ENCODE data around the gene PYHIN1. TPM values are rescaled to one million over a fixed set of nuclear protein-coding genes. Genes with fewer than 3 reads are reported as not detected.

Gene PYHIN1
- 0.22 TPM for polyA plus RNA-seq (ENCODE audit: insufficient read length)

DNA sequence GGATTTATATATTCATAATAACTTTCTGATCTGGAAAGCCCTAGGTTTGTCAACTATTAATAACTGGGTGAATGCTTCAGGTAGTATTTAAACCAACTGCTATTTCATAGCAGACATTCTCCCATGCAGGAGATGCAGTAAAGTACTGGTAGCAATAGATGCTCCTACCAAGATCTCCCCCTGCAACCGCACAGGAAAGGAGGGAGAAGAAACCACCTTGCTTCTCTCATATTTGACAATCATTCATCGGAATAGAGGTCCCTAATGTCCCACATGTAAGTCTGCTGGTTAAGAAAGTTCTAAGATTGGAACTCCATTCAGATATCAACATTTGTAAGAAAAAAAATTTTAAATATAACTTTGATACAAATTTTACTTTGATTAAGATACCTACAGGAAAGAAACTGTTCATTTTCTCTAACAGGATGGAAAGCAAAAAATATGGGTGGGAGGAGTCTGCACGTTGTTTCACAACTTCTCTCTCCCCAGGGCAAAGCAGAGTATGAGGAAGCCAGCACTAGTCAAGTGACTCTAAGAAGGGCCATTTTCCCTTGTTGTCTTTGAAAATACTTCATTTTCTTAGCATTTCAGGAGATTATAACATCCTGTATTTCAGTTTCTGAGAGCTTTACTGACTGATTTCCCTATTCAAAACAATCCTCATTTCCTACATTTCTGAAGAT is at the start of gene PYHIN1:
Gene PYHIN1 (plus strand): TSS at position 498 of the 683 bp plus-strand sequence. CDS start 5,359 bp downstream, outside the sequence.
- no peak for DNase-seq (ENCODE audit: low read depth)

DNA sequence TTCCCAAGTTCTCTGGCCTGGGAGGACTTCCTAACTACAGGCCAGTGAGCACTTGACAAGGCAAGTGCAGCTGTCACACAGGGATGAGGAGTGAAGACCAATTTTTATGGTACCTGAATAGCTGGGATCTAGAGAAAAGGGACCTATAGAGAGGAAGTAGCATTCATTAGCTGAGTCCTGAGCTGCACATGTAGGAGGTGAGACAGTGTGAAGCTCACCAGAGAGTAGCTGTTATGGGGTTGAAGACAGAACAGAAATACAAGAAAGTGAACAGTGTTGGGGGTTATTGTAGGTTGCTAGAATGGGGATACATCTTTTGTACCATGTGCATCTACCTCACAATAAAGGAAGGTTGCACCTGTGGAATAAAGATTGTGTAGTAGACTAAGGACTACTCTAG is 37.7 kb upstream of the PYHIN1 start:
- DNase-seq (ENCODE audit: low read depth): no peak

DNA sequence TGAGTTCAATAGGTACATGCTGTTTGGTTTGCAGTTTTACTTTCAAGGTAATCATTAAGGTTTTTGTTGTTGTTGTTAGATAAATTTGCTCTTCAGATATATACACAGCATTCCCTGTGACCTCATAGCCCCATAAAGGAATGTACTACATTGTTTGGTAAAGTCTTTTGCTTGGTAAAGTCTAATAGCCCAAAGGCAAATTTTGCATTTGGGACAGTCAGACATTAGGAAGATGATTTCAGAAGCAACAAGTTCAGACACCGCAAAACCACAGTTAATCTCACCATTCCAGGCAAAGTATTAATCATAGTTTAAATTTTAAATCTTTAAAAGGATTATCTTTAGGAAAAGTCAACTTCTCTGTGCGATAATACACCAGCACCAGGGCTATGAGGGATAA is 32.6 kb upstream of the PYHIN1 start:
- no peak for DNase-seq (ENCODE audit: low read depth)

DNA sequence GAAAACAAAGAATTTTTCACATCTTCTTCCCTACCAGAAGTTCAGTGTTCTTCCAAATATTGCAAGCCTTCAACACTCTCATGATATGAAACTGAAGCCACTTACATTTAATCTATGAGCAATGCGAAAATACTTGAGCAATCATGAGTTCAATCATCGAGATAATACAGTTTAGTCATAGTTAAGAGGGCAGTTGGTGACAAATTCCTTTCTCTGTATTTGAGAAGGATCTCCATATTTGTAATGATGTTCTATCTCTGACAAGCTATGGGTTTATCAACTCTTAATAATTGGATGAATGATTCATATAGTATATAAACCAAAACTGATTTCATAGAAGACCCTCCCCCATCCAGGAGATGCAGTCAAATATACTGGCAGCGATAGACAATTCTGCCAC is 29.7 kb upstream of the PYHIN1 start:
- no peak for DNase-seq (ENCODE audit: low read depth)

DNA sequence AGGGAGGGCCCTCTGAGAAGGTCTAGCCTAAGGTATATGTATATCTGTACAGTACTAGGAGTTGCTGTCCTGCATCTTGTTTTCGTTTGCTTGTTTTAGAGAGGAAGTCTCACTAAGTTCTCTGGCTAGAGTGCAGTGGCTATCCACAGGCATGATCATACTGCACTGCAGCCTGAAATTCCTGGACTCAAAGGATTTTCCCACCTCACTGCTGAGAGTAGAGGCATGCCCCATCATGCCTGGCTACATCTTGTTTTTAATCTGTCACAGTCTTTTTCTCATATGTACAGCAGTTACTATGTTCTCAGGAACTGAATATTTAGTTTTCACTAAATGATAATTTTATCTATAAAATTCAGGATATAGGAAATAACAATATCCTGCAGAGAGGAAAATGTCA is 15.3 kb upstream of the PYHIN1 start:
- no peak for DNase-seq (ENCODE audit: low read depth)

DNA sequence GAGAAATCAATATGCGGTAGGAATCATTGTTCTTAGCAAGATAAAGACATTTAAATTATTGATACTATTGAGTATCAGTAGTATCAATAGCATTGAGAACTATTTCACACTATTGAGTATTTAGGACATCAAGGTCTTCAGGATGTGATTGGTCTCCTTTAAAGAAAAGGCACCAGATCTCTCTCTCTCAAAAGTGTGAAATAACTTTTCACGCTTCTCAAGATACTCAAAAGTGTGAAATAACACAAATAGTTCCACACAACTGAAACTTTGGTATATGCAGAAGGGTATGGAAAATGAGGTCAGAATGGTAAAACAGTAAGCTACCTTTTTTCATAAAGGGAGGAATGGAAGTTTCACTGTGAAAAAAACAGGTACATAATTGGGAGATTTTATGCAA is 6.7 kb upstream of the PYHIN1 start:
- DNase-seq (ENCODE audit: low read depth): no peak

DNA sequence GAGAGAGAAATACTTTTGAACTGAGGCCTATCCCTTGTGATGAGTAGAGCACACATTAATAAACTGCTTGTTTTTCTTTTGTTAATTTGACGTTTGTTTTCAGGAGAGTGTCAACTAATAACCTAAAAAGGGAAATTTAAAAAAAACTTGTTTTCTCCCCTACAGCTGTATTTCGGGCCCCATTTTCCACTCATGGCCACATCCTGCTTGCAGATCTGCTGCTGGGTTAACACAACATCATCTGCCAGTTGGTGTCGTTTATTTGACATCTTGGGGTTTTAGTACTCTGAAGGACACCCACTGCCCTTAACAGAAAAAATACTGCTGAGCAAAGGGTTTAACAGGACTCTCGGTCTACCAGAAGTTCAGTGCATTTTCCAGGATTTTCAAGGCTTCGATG is 848 bp upstream of the PYHIN1 start:
- DNase-seq (ENCODE audit: low read depth): no peak

DNA sequence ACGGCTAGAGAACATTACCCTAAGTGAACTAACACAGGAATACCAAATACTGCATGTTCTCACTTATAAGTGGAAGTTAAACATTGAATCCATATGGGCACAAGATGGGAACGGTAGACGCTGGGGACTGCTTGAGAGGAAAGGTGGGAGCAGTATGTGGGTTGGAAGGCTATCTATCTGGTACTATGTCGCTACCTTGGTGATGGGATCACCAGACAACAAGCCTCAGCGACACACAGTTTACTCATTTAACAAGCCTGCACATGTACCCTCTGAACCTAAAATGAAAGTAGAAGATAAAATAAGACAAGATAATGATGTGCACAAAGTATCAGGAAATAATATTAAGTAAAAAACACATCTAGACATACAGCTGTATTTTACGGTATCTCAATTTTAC is 819 bp downstream of the PYHIN1 start:
- no peak for DNase-seq (ENCODE audit: low read depth)

DNA sequence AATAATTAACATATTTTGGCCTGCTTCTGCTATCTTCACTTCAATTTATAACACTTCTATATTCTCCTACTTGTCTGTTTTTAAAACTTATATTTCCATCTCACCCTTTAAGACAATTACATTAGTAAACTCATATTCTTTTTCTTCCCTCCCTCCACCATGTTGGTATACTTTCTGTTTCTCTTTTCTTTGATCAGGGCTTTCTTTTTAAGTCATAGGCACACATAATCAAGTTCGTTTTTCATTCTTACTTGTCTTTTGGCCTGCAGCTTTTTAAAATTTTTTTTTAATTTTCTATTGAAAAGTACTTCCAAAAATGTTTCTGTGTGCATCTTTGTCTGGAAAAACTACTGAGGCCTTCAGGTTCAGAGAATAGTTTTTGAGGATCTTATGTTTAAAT is 2.3 kb downstream of the PYHIN1 start:
- DNase-seq (ENCODE audit: low read depth): no peak

DNA sequence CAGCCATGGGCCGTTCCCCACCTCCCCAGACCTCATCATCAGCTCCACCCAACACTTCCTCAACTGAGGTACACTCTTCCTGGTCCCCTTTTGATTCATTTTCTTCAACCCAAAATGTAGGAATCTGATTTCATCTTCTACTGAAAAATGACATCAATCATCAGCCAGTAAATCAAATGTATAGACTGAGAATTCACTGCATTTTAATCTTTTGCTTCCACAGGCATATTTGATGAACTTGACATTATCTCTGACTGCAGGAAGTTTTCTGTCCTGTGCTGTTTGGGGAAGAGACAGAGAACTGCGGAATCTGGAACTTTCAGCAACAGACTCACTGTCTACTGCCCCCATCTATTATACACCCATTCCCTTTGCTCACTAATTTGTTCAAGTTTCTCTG is 7.8 kb downstream of the PYHIN1 start:
- DNase-seq (ENCODE audit: low read depth): no peak

DNA sequence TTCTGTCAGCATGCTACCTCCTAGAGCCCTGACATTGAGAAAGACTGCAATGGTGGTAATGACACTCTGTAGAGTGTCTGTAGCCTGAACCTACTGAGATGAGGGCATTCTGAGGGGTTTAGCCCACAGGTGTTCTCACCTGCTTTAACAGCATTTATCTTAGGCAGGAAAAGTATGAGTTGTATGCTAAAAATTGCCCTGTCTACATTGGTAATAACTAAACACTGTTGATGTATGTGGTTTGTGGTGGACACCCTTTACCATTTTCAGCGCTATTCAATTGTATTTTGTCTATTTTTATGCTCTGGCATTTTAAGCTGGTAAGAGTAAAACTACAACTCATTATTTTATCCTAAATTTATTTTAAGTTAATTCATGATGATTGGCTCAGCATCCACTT is 10.0 kb downstream of the PYHIN1 start:
- no peak for DNase-seq (ENCODE audit: low read depth)

DNA sequence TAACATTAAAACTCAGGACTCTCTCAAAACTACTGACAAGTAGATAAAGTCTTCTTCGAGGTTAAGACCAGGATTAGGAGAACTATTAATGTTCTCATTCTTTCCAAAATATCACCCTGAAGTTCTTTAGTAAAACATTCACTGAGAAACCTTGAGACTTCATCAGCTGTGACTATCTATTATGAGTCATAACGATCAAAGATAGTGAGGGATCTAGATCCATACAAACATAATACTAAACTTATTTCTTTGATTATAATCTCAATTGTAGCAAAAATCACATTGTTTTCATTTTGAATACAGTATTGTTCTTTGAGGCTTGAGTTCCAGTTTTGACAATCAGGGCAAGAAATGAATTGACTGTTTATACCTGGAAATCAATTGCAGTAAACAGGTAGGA is 11.1 kb downstream of the PYHIN1 start:
- DNase-seq (ENCODE audit: low read depth): no peak

DNA sequence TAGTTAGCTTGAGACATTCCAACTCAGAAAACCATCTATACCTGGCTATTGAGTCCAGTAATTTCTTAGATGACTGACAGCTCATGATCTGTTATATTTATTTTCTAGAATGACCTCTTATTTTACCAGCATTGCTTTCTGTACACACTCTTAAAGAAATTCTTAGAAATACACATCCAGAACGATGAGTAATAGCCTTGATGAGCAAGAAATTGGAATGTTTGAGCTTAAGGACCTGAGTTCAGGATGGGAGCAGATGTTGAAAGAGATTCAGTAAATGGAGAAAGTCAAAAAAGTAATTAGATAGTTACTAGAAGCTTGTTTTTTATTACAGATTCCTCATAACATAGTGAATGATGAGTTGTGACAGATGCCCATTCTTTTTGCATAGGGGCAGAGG is 11.7 kb downstream of the PYHIN1 start:
- DNase-seq (ENCODE audit: low read depth): no peak

DNA sequence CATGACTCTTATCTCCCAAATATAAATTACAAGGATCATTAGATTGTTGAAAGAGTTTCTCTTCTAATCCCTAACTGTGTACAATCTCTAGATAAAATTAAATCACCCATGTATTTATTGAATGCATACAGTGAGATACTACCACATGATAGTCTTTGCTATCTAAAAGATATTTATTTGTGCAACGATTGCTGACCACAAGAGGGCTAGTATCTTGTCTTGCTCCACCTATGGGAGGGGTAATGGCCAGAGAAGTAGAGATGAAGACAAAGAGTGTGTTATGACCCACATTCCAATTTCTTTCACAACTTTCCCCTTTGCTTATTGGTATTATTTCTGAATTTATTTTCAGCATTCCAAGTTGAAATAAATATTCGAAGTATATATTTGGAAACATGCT is 13.7 kb downstream of the PYHIN1 start:
- no peak for DNase-seq (ENCODE audit: low read depth)

DNA sequence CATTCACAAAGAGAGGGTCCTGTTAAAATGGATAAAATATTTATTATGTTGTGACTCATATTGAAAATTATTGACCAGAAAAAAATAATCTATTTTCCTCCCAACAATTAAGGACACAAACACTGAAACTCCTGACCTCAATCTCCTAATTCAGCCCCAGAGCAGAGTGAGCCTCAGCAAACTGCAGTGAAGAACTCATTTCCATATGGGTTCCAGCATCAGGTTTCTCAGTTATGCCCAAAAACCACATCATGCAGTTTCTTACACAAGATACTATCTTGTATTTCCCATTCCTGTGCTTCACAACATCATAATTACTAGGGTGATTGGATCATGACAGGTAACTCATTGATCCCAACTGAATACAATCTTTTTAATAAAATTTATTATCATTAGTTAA is 15.4 kb downstream of the PYHIN1 start:
- no peak for DNase-seq (ENCODE audit: low read depth)

DNA sequence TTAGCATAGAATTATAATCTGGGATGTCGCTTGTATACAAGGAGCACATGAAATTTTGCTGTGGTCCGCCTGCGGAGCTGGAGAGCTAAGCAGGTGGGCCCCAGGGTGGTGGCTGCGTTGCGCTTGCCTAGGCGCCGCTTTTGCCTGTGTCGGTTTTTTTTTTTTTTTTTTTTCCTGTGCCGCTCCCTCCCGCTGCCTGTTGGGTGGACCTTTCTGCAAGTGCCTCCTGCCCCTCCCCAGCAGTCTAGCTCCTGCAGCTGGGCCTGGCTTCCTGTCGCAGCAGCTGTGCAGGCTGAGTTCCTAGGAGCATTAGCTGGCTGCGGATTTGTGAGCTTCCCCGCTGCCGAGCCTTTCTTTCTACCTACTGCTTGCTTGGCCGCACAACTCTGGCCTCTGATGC is 20.6 kb downstream of the PYHIN1 start:
- DNase-seq (ENCODE audit: low read depth): no peak

DNA sequence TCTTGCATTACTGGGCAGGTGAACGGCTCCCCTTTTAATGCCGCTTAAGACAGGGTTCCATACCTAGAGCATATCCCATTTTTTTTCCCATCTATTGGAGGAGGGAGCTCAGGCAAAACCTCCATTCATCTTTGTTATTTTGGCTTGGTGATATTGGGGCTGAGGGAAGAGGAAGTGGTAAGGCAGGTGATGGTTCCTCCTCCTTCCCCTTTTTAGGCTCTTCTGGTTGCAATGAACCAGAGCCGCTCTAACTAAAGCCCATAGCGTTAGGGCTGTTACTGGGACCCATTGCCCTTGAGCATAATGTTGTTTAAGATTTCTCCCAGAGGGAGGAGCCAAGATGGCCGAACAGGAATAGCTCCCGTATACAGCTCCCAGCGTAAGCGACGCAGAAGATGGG is 21.1 kb downstream of the PYHIN1 start:
- no peak for DNase-seq (ENCODE audit: low read depth)

DNA sequence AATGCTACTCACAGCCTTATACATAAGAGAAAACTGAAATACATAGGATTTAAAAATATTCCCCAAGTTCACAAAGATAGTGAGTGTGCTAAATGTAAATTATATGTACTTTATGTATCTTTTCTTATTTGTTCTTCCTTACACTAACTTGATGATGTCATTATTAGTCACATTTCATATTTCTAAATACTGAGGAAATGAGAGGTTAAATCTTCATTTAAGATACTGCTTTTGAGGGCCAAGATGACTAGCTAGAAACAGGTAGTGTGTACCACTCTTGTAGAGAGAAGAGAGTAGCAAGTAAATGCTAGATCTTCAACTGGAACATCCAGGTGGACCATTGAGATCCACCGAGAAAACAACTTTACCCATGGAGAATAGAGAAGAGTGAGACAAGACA is 29.8 kb downstream of the PYHIN1 start:
- no peak for DNase-seq (ENCODE audit: low read depth)

DNA sequence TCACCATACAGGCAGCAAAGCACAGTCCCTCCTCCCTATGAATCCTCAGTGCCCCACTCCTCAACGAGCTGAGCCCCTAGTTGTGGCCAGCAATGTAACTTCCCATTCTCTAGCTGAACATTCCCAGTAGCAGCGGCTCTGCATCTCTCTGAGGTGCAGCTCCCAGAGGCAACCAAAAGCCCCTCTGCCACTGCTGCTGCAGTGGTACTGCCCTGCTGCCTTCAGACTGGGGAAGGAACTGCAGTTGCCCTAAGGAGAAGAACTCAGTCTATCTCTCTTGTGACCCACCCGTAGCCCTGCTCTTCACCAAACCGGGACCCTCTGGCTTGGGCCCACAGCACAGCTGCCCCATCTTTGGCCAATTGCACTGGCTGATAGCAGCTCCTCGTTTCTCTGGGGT is 31.6 kb downstream of the PYHIN1 start:
- DNase-seq (ENCODE audit: low read depth): no peak

DNA sequence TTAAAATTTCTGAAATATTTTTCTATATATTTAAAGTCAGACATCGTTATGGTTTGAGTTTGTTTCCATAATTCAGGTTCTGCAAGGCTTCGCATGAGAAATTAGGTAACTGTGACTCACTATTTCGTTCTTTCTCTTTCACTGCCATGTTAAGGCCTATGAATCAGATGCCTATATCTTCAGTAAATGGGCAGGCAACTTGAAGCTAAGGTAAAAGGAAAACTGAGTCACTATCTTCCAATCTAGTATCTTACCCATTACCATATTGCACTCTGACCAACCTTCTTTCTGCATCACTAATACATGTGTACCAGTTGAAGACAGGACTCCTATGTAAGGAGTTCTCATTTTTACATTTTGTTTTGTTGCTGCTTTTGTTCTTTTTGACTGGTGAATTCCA is 37.8 kb downstream of the PYHIN1 start:
- no peak for DNase-seq (ENCODE audit: low read depth)

DNA sequence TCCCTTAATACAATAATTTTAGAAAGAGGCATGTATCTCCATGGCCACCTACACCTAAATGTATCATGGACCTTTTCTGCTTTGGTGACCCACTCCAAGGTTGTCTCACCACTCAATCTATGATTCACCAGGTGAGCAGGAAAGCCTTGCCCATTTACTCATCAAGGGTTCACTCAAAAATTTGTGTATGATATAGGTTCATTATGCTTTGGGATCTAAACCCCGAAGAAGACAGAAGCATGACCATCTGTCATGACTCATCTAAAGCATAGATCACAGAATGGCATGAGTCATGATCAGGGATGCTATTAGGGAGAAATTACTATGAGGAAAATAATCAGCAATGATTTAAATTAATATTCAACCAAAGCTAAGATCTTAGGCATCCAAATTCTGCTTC is 38.5 kb downstream of the PYHIN1 start:
- no peak for DNase-seq (ENCODE audit: low read depth)

DNA sequence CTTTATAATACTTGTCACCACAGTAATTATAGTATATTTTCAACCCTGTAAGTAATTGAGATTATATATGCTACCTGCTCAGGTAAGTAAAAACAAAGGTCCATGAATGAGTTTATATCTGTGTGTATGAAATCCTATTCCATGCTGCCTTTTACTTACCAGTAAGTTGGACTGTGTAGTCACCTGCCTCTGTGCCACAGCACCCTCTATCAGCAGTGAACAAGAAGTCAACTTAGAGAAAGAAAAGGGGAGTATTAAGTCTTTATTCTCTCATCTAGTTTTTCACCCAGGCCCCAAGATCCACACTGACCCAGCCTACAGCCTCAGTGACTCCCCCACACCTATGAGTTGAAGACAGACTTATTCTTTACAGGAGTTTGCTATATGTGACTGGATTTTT is 41.5 kb downstream of the PYHIN1 start:
- DNase-seq (ENCODE audit: low read depth): no peak

DNA sequence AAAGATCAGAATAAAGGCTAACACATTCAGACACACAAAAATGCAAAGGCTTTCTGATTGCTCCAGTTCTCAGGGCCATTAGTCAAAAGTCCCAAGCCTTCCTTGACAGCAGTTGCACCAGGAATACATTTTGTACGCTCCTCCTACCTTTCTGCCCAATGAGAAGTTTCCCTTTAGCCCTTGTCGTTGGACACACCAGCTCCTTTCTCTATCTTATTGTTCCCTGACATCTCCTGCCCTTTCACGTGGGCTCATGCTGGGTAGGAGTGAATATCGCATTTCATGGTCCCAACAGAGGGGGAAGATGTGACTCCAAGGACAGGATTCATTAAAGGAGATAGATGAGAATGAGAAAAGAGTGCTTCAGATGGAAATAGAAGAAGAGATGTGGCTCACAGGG is 44.9 kb downstream of the PYHIN1 start:
- no peak for DNase-seq (ENCODE audit: low read depth)

DNA sequence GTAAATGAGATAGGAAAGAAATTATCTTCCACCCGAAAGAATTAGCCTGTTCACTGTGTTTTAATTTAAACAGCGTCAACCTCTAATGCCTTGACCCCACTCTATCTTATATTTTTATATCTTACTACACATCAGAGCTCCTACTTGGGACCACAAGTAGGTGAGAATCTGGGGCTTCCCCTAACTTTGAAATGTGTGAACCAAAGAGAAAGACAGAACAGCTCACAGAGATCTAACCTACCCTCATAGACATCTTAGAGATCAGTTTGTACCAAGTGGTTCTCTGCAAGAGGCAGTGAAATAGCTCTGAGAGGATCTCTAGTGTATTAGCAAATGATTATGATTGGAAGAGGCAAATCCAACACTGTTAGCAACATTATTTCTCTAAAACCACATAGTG is 47.4 kb downstream of the PYHIN1 start:
- DNase-seq (ENCODE audit: low read depth): no peak

All from forelimb muscle (tissue), 1 donor.